Gastrocnemius medialis (tissue), 4 donors: Measurements from ENCODE around the gene SLC1A3.

Source experiments
- CTCF ChIP-seq, 5 experiments: fragments of 450-650 bp in 3 of 5; fragments of 200-600 bp in 2 of 5; sonication (generic) in 2 of 5; IDR thresholded peaks in 4 of 5; conservative IDR thresholded peaks in 1 of 5; 1 replicate in 4 of 5; 2 replicates in 1 of 5; pipeline ENCODE4 v1.5.1; 2016 to 2019; ENCODE audit warnings: antibody characterized with exemption in 5 of 5, mild to moderate bottlenecking in 3 of 5, moderate library complexity in 3 of 5
- POLR2A ChIP-seq, 2 donors: fragments of 450-650 bp; IDR thresholded peaks; one replicate each; pipeline ENCODE4 v1.6.1; 2017; ENCODE audit warnings: antibody characterized with exemption in 2 of 2, mild to moderate bottlenecking in 2 of 2, moderate library complexity in 2 of 2

- no peak for TF ChIP-seq CTCF (IDR thresholded peaks at IDR 0.05 in 4 of 5, conservative IDR thresholded peaks at IDR 0.05 in 1 of 5)
- no peak for TF ChIP-seq POLR2A (IDR thresholded peaks at IDR 0.05)
Measured at GRCh38 chr5:36670548-36670947, 64.1 kb downstream of the SLC1A3 start.
